Colonic mucosa (tissue), 4 donors: ENCODE results near the gene MAGEA9B. TPM values are rescaled to one million over a fixed set of nuclear protein-coding genes. Genes with fewer than 3 reads are reported as not detected.
"Not testable (repeated sequence)": the region's sequence is repeated elsewhere in the genome, so short reads cannot be mapped to it uniquely, and the experiment has no call there.

Experiments
- DNase-seq: peaks from one replicate; pipeline ENCODE4 v3.0.0-alpha.2; 2020
- H3K27ac ChIP-seq: fragments of 200-600 bp; one replicate; pipeline ENCODE4 v1.8.0; 2021
- H3K27me3 ChIP-seq: fragments of 200-600 bp; one replicate; pipeline ENCODE4 v1.8.0; 2021
- H3K36me3 ChIP-seq: fragments of 200-600 bp; one replicate; pipeline ENCODE4 v1.8.0; 2021
- H3K4me1 ChIP-seq: fragments of 200-600 bp; one replicate; pipeline ENCODE4 v1.8.0; 2021; ENCODE audit warnings: mild to moderate bottlenecking
- H3K4me3 ChIP-seq: fragments of 200-600 bp; one replicate; pipeline ENCODE4 v1.8.0; 2021
- H3K9ac ChIP-seq, 2 donors: one replicate each; pipeline ENCODE4 v1.7.0; 2013; ENCODE audit warnings: control low read depth in 2 of 2, low read depth in 2 of 2, low read length in 2 of 2
- H3K9me3 ChIP-seq: fragments of 200-600 bp; one replicate; pipeline ENCODE4 v1.8.0; 2021
- CTCF ChIP-seq: fragments of 200-600 bp; IDR thresholded peaks from one replicate; pipeline ENCODE4 v1.8.0; 2022; ENCODE audit warnings: antibody characterized with exemption, mild to moderate bottlenecking
- intact Hi-C: fragments of 100-400 bp; cut with DNase I; formaldehyde crosslinking; loops from one replicate; pipeline ENCODE4 v1.14.1; 2022
- total RNA-seq, 2 donors: library from RNA; stranded (reverse); fragmentation: NEBNext Ultra II Directional in 1 of 2; extraction: Animal tissue kit (Norgen Biotek cat#: 25700) in 1 of 2; gene quantifications; one replicate each; pipeline ENCODE4 v1.2.1, GENCODE V29; 2021
- donor health status: healthy.
- donor health status: DM: no; HTN: no; CAD: no.
- donor health status: DM: no; HTN: no; CAD: no.

The MAGEA9B gene
- total RNA-seq, 2 donors from 2014 or later: not detected

- H3K36me3 ChIP-seq: no peaks in the 10 kb centered on the region
- H3K27ac ChIP-seq: no peak overlapping the region
- no peak overlapping the region for H3K9ac ChIP-seq
- intact Hi-C loops: no loop called here
- no peak overlapping the region for H3K4me3 ChIP-seq
- no peak for DNase-seq
- no peaks in the 10 kb centered on the region for H3K4me1 ChIP-seq
- no peak for TF ChIP-seq CTCF
- no peaks in the 10 kb centered on the region for H3K27me3 ChIP-seq
- no peaks in the 10 kb centered on the region for H3K9me3 ChIP-seq
These were observed 41.5 kb upstream of the MAGEA9B start for GRCh38 chrX:149628768-149629167.

GRCh38 chrX:149628280-149628679 is 41.0 kb upstream of the MAGEA9B start:
- no peak for TF ChIP-seq CTCF
- no peak for DNase-seq
- H3K9ac ChIP-seq: no peak overlapping the region
- H3K4me3 ChIP-seq: no peak overlapping the region
- intact Hi-C loops: no loop called here
- H3K4me1 ChIP-seq: no peaks in the 10 kb centered on the region
- H3K36me3 ChIP-seq: no peaks in the 10 kb centered on the region
- H3K27ac ChIP-seq: no peak overlapping the region
- H3K27me3 ChIP-seq: no peaks in the 10 kb centered on the region
- H3K9me3 ChIP-seq: no peaks in the 10 kb centered on the region

DNA sequence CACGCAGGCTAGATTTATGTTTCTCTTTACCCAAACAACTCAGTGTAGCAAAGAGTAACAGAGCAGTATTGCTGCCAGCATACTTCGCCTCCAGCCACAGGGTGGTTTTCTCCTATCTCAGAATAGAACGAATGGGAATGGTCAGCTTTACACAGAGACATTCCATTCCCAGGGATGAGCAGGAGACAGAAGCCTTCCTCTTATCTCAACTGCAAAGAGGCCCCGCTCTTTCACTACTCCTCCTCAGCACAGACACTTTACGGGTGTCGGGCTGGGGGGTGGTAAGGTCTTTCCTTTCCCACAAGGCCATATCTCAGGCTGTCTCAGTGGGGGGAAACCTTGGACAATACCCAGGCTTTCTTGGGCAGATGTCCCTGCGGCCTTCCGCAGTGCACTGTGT is 39.6 kb upstream of the MAGEA9B start:
- H3K36me3 ChIP-seq, H3K4me3 ChIP-seq, H3K9me3 ChIP-seq, H3K27ac ChIP-seq, H3K9ac ChIP-seq, H3K4me1 ChIP-seq, H3K27me3 ChIP-seq, DNase-seq, intact Hi-C loops: not testable (repeated sequence)

- not testable (repeated sequence) for DNase-seq, H3K9ac ChIP-seq, H3K36me3 ChIP-seq, H3K4me1 ChIP-seq, H3K27me3 ChIP-seq, H3K4me3 ChIP-seq, H3K9me3 ChIP-seq, H3K27ac ChIP-seq
- intact Hi-C loops: loop anchor here (5.0 kb wide), 1 partner anchor 47 kb away; no protein-coding TSS in a partner anchor
These were observed 32.4 kb upstream of the MAGEA9B start for GRCh38 chrX:149619662-149620061.

DNA sequence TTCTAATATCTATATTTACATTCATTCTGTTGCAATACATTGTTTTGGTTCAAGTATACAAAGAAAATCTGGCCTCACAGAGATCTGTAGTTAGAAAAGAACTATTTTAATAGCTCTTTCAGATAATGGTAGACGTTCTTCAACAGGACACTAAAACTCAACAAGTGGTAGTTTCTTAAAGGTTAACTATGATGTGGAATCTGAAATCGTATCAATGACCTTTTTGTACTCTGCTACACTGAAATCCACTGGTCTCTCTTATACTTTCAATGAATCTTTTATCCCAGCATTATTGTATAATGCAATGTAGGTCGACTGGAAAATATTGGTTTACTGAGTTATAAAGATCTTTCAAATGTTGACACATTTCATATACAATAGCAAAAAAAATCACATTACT is 31.6 kb upstream of the MAGEA9B start:
- no peak for DNase-seq
- intact Hi-C loops: no loop called here
- Histone ChIP-seq H3K27me3 (no peaks in the 10 kb centered on the region), H3K36me3 (no peaks in the 10 kb centered on the region), H3K4me1 (no peaks in the 10 kb centered on the region), H3K9ac (no peak overlapping the region), H3K4me3 (no peak overlapping the region), H3K9me3 (no peaks in the 10 kb centered on the region), H3K27ac (no peak overlapping the region)
- TF ChIP-seq CTCF: no peak

GRCh38 chrX:149611623-149612175 is 24.4 kb upstream of the MAGEA9B start:
- Histone ChIP-seq H3K27ac (no peak overlapping the region), H3K4me3 (no peak overlapping the region)

More at GRCh38 chrX:149611623-149612175, 24.4 kb upstream of the MAGEA9B start:
- H3K9me3 ChIP-seq: no peaks in the 10 kb centered on the region
- no peaks in the 10 kb centered on the region for H3K27me3 ChIP-seq
- no peak for DNase-seq
- no peaks in the 10 kb centered on the region for H3K4me1 ChIP-seq
- no peak for TF ChIP-seq CTCF
- intact Hi-C loops: no loop called here
- no peak overlapping the region for H3K9ac ChIP-seq
- no peaks in the 10 kb centered on the region for H3K36me3 ChIP-seq
